Astrocyte of the spinal cord (primary cell): Measurements from ENCODE around the gene FOXR2.

ENCODE experiments used
- DNase-seq: peaks from one replicate; pipeline ENCODE4 v3.0.0; 2011; ENCODE audit warnings: low read depth, low spot score
- H3K4me3 ChIP-seq: 2 replicates; pipeline ENCODE4 v1.5.1; 2011; ENCODE audit warnings: low read depth, mild to moderate bottlenecking, low read length, moderate library complexity
- in situ Hi-C: cut with HindIII; loops from 2 replicates; pipeline ENCODE4 v1.10.0; 2017; ENCODE audit warnings: low sequenced_read_pairs
- TF ChIP-seq, protein P1 (sequence below): IDR thresholded peaks from 2 replicates; pipeline ENCODE4 v1.5.1; 2012; ENCODE audit warnings: low read depth, mild to moderate bottlenecking, low read length, inconsistent platforms

Gene FOXR2

DNA sequence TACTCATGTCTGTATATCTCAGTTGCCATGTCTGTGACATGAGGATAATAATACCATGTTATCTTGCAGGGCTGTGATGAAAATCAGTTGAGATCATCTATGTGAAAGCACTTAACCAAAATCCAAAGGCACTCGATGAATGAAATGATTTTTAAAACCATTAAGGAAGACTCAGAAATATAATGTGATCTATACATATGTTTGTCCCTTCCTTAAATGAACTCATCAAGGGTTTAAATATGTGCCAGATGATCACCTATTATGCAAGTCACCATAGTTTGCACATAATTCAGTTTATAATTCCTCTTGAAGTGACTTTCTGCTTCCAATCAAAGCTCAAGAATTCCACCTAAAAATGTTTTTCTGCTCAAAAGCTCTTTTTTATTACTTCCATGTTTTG lies at the start of gene FOXR2:
Gene FOXR2, plus strand, starts transcription at position 301 of the 400 bp plus-strand sequence. CDS start 312 bp downstream, outside the sequence.
- TF ChIP-seq, protein P1, sequence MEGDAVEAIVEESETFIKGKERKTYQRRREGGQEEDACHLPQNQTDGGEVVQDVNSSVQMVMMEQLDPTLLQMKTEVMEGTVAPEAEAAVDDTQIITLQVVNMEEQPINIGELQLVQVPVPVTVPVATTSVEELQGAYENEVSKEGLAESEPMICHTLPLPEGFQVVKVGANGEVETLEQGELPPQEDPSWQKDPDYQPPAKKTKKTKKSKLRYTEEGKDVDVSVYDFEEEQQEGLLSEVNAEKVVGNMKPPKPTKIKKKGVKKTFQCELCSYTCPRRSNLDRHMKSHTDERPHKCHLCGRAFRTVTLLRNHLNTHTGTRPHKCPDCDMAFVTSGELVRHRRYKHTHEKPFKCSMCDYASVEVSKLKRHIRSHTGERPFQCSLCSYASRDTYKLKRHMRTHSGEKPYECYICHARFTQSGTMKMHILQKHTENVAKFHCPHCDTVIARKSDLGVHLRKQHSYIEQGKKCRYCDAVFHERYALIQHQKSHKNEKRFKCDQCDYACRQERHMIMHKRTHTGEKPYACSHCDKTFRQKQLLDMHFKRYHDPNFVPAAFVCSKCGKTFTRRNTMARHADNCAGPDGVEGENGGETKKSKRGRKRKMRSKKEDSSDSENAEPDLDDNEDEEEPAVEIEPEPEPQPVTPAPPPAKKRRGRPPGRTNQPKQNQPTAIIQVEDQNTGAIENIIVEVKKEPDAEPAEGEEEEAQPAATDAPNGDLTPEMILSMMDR = no peak
- DNase-seq = no peak
- in situ Hi-C loops = no loop called here

DNA sequence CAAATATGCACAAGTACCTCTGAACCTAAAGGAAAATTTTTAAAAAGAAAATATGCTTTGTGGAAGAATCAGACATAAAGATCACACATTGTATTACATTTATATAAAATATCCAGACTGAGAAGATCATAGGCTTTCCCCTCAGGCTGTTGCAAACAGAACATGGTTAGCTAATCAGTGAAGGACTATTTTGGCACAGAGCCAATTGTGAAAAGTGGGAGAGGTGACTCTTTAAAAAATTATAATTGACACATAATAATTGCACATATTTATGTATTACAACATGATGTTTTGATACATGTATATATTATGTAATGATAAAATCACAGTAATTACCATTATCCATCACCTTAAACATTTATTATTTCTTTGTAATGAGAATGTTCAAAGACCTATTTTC lies 44.1 kb upstream of the FOXR2 start:
- TF ChIP-seq, protein P1 = no peak
- no peak overlapping the region for H3K4me3 ChIP-seq
- in situ Hi-C loops = no loop called here
- DNase-seq = no peak

More for the DNA sequence above, at the start of gene FOXR2:
- H3K4me3 ChIP-seq = no peak within 1 kb of the TSS

- no peak overlapping the region for H3K4me3 ChIP-seq
- no peak for DNase-seq
- TF ChIP-seq, protein P1 = no peak
- in situ Hi-C loops = no loop called here
Measured at GRCh38 chrX:55582447-55582846, 40.8 kb upstream of the FOXR2 start.

DNA sequence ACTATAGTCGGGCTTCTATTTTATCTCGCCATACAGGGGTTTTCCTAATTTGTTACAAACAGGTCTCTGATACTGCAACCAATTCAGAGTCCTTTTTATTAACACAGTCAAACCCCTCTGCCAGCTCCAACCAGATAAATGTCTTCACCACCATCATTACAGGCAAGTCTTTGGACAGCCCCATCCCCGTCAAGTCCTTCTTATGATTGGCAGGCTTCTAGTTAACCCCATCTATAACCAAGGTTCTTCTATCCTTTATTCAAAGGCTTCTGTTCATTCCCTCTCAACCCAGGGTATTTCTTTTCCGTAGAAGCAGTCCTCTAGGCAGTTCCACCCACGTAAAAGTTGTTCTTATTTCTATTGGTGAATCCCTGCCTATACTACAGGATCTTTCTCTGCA lies 29.9 kb upstream of the FOXR2 start:
- TF ChIP-seq, protein P1 = no peak
- no peak for DNase-seq
- in situ Hi-C loops = no loop called here
- no peak overlapping the region for H3K4me3 ChIP-seq

DNA sequence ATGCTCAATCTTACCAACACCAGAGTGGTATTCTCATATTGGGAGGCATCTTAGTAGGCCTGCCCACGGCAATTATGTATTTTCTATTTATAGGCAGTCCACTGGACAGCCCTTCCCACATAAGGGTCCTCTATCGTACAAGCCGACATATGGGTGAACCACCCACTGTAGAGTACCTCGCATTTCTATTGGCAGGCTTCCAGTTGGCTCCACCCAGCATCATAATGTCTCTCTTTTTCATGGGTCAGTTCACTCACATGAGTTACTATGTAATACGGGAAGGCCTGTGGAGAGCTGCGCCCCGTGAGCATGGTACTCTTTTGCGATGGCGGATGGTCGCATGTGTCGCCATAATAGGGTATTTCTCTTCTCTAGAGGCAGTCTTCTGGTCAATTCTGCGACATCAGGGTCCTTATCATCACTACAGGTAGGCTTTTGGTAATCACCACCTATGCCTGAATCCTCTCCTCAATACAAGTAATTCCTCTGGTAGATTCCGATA lies 29.4 kb upstream of the FOXR2 start:
- in situ Hi-C loops = no loop called here
- DNase-seq = no peak
- TF ChIP-seq, protein P1 = no peak
- no peak overlapping the region for H3K4me3 ChIP-seq

DNA sequence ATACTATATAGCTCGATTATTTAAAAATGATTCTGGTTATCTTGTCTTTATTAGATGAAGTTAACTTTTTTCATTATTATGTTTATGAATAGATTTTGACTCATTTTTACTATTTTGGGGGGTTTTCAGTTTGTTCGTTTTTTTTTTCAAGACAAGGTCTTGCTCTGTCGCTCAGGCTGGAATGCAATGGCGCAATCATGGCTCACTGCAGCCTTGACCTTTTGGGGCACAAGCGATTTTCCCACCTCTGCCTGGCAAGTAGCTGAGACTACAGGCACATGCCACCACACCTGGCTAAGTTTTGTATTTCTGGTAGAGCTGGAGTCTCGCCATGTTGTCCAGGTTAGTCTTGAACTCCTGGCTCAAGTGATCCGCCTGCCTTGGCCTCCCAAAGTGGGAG lies 24.9 kb upstream of the FOXR2 start:
- in situ Hi-C loops = no loop called here
- no peak for DNase-seq
- no peak overlapping the region for H3K4me3 ChIP-seq
- TF ChIP-seq, protein P1 = no peak

DNA sequence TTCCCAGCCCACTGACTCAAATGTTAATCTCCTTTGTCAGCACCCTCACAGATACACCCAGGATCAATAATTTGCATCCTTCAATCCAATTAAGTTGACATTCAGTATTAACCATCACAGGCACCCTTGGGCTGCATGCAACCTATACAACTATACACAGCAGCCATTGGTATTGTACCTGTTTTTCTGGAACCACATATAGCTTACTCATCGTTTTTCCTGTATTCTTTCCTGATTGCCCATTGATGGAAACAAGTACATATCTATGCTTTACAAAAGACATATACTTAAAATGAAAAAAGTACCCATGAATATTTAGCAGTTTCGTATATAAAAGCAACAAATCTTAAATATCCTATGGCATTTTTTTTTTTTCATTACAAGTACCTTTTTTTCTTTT lies 3.7 kb upstream of the FOXR2 start:
- no peak overlapping the region for H3K4me3 ChIP-seq
- TF ChIP-seq, protein P1 = no peak
- no peak for DNase-seq
- in situ Hi-C loops = no loop called here
